HepG2 (cell line): ENCODE results near the gene NAIF1. TPM values are rescaled to one million over a fixed set of nuclear protein-coding genes. Genes with fewer than 3 reads are reported as not detected.

ENCODE experiments used
- ATF1 ChIP-seq: IDR thresholded peaks from 2 replicates; pipeline ENCODE4 v1.6.1; 2016; ENCODE audit warnings: mild to moderate bottlenecking, control low read depth
- FOXP1 ChIP-seq, 2 experiments: fragments of 450-650 bp in 1 of 2; IDR thresholded peaks; 2 replicates each; pipeline ENCODE4 v1.6.1; 2017 to 2018; ENCODE audit warnings: antibody characterized with exemption in 1 of 2
- GLI4 ChIP-seq: sonication (generic); formaldehyde crosslinking; IDR thresholded peaks from 2 replicates; pipeline ENCODE4 v1.5.1; 2020; ENCODE audit warnings: missing genetic modification reagents, mild to moderate bottlenecking, moderate library complexity, borderline replicate concordance
- MATR3 ChIP-seq: sonication (generic); formaldehyde crosslinking; IDR thresholded peaks from 2 replicates; pipeline ENCODE4 v1.4.0; 2020; ENCODE audit warnings: missing genetic modification reagents
- NCOA1 ChIP-seq: sonication (generic); formaldehyde crosslinking; IDR thresholded peaks from 2 replicates; pipeline ENCODE4 v1.9.0; 2021; ENCODE audit warnings: missing genetic modification reagents
- ONECUT2 ChIP-seq: sonication (generic); formaldehyde crosslinking; IDR thresholded peaks from 2 replicates; pipeline ENCODE4 v1.4.0; 2020; ENCODE audit warnings: missing genetic modification reagents
- POLR2G ChIP-seq: fragments of 200-400 bp; formaldehyde crosslinking; IDR thresholded peaks from 2 replicates; pipeline ENCODE4 v1.6.1; 2018; ENCODE audit warnings: mild to moderate bottlenecking, low read depth, low read length, moderate library complexity
- TAF1 ChIP-seq: sonication (generic); formaldehyde crosslinking; IDR thresholded peaks from 2 replicates; pipeline ENCODE4 v1.4.0; 2020; ENCODE audit warnings: missing genetic modification reagents
- TAF15 ChIP-seq: fragments of 200-400 bp; formaldehyde crosslinking; IDR thresholded peaks from one replicate; pipeline ENCODE4 v1.6.1; 2018; ENCODE audit warnings: mild to moderate bottlenecking, low read depth, low read length; ENCODE audit not compliant: poor library complexity, severe bottlenecking
- ZBTB21 ChIP-seq: sonication (generic); formaldehyde crosslinking; IDR thresholded peaks from 2 replicates; pipeline ENCODE4 v1.4.0; 2020; ENCODE audit warnings: missing genetic modification reagents
- ZNF260 ChIP-seq: sonication (generic); formaldehyde crosslinking; IDR thresholded peaks from 2 replicates; pipeline ENCODE4 v1.4.0; 2020; ENCODE audit warnings: missing genetic modification reagents, low read depth, mild to moderate bottlenecking, borderline replicate concordance
- ZNF382 ChIP-seq: sonication (generic); formaldehyde crosslinking; IDR thresholded peaks from 2 replicates; pipeline ENCODE4 v1.5.0; 2020; ENCODE audit warnings: missing genetic modification reagents, mild to moderate bottlenecking, borderline replicate concordance
- ZNF703 ChIP-seq: sonication (generic); formaldehyde crosslinking; IDR thresholded peaks from 2 replicates; pipeline ENCODE4 v1.5.1; 2020; ENCODE audit warnings: missing genetic modification reagents, mild to moderate bottlenecking, moderate library complexity, borderline replicate concordance
- ZNF891 ChIP-seq: sonication (generic); formaldehyde crosslinking; IDR thresholded peaks from 2 replicates; pipeline ENCODE4 v1.5.0; 2020; ENCODE audit warnings: mild to moderate bottlenecking, missing genetic modification reagents
- polyA plus RNA-seq, 8 experiments: library from polyadenylated mRNA; depleted of rRNA in 3 of 8; stranded (reverse) in 7 of 8; unstranded in 1 of 8; fragments of >200 nt; fragmentation: Illumina TruSeq in 4 of 8; extraction: Trizol in 4 of 8; gene quantifications; 2 replicates each; pipeline versions ENCODE4 v1.2.1 to v1.2.3, GENCODE V29; 2011 to 2016; ENCODE audit warnings: low read depth in 4 of 8, missing spikeins in 1 of 8, mixed read lengths in 1 of 8; ENCODE audit not compliant: insufficient read depth in 1 of 8
- total RNA-seq, 5 experiments: library from RNA; depleted of rRNA; stranded (reverse); fragments of >200 nt; fragmentation: Illumina TruSeq; extraction: Trizol; gene quantifications; 2 replicates each; pipeline ENCODE4 v1.2.3, GENCODE V29; 2016; ENCODE audit warnings: low read depth in 1 of 5
- TF ChIP-seq, protein P1 (sequence below): sonication (generic); formaldehyde crosslinking; conservative IDR thresholded peaks from 2 replicates; pipeline ENCODE4 v1.5.0; 2020; ENCODE audit warnings: missing genetic modification reagents
- TF ChIP-seq, protein P2 (sequence below): sonication (generic); formaldehyde crosslinking; conservative IDR thresholded peaks from 2 replicates; pipeline ENCODE4 v1.8.0; 2022; ENCODE audit warnings: missing genetic modification reagents
- TF ChIP-seq, protein P3 (sequence below): sonication (generic); formaldehyde crosslinking; IDR thresholded peaks from 2 replicates; pipeline ENCODE4 v1.8.0; 2022; ENCODE audit warnings: mild to moderate bottlenecking, missing genetic modification reagents; ENCODE audit not compliant: insufficient replicate concordance
- TF ChIP-seq, protein P4 (sequence below): sonication (generic); formaldehyde crosslinking; IDR thresholded peaks from 2 replicates; pipeline ENCODE4 v1.5.0; 2020; ENCODE audit warnings: missing genetic modification reagents
- TF ChIP-seq, protein P5 (sequence below): IDR thresholded peaks from 2 replicates; pipeline ENCODE4 v1.6.1; 2016
- TF ChIP-seq, protein P6 (sequence below): sonication (generic); formaldehyde crosslinking; conservative IDR thresholded peaks from 2 replicates; pipeline ENCODE4 v1.8.0; 2022; ENCODE audit warnings: low read depth, missing genetic modification reagents

The NAIF1 gene
- total and polyA plus RNA-seq, 2 of the 13 experiments (the other 11 are each of a cell fraction or from before 2014, with no cell fraction given) = 6.0 to 6.9 TPM

DNA sequence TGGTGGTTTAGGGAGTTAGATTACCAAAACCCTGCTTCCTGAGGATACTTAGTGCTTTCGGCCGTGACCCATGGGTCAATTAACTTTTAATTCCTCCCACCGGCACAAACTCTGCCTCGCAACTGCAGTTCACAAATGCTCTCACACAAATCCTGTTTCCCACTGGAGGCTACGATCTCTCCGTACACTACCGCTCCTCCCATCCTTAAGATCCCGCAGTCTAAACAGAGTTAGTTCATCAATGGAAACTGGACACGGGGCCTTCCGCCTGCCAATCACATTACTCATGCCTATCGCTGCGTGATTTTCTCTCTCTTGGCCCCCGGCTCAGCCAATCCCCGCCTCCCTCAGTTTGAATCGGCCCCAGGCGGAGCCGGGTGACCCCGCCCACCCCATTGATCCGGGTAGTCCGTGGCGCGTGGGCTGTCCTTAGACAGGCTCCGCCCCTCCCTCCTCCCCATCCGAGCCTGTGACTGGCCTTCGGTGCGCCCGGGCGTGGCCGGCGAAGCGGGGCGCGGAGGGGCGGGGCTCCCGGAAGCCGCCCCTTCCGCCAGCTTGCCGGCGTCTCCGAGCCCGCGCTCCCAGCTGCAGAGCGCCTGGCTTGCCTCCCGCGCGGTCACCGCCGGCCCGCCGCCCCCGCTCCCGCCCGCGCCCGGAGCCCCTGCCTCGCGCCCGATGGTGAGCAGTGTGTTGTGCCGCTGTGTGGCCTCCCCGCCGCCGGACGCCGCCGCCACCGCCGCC lies 695 bp upstream of the NAIF1 start, which contains the start of gene SLC25A25 (continued):
- no peak for TF ChIP-seq ZNF891
- TF ChIP-seq ONECUT2 (CRISPR knock-in tag) = peak; percentile 85
- TF ChIP-seq, protein P1, sequence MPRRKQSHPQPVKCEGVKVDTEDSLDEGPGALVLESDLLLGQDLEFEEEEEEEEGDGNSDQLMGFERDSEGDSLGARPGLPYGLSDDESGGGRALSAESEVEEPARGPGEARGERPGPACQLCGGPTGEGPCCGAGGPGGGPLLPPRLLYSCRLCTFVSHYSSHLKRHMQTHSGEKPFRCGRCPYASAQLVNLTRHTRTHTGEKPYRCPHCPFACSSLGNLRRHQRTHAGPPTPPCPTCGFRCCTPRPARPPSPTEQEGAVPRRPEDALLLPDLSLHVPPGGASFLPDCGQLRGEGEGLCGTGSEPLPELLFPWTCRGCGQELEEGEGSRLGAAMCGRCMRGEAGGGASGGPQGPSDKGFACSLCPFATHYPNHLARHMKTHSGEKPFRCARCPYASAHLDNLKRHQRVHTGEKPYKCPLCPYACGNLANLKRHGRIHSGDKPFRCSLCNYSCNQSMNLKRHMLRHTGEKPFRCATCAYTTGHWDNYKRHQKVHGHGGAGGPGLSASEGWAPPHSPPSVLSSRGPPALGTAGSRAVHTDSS (CRISPR knock-in tag) = no peak
- TF ChIP-seq, protein P2, sequence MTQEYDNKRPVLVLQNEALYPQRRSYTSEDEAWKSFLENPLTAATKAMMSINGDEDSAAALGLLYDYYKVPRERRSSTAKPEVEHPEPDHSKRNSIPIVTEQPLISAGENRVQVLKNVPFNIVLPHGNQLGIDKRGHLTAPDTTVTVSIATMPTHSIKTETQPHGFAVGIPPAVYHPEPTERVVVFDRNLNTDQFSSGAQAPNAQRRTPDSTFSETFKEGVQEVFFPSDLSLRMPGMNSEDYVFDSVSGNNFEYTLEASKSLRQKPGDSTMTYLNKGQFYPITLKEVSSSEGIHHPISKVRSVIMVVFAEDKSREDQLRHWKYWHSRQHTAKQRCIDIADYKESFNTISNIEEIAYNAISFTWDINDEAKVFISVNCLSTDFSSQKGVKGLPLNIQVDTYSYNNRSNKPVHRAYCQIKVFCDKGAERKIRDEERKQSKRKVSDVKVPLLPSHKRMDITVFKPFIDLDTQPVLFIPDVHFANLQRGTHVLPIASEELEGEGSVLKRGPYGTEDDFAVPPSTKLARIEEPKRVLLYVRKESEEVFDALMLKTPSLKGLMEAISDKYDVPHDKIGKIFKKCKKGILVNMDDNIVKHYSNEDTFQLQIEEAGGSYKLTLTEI = no peak
- no peak for TF ChIP-seq ZNF703 (CRISPR knock-in tag)
- TF ChIP-seq NCOA1 (CRISPR knock-in tag) = no peak
- TF ChIP-seq, protein P3, sequence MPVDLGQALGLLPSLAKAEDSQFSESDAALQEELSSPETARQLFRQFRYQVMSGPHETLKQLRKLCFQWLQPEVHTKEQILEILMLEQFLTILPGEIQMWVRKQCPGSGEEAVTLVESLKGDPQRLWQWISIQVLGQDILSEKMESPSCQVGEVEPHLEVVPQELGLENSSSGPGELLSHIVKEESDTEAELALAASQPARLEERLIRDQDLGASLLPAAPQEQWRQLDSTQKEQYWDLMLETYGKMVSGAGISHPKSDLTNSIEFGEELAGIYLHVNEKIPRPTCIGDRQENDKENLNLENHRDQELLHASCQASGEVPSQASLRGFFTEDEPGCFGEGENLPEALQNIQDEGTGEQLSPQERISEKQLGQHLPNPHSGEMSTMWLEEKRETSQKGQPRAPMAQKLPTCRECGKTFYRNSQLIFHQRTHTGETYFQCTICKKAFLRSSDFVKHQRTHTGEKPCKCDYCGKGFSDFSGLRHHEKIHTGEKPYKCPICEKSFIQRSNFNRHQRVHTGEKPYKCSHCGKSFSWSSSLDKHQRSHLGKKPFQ (CRISPR knock-in tag) = no peak
- TF ChIP-seq, protein P4, sequence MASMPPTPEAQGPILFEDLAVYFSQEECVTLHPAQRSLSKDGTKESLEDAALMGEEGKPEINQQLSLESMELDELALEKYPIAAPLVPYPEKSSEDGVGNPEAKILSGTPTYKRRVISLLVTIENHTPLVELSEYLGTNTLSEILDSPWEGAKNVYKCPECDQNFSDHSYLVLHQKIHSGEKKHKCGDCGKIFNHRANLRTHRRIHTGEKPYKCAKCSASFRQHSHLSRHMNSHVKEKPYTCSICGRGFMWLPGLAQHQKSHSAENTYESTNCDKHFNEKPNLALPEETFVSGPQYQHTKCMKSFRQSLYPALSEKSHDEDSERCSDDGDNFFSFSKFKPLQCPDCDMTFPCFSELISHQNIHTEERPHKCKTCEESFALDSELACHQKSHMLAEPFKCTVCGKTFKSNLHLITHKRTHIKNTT (CRISPR knock-in tag) = no peak
- no peak for TF ChIP-seq ZNF260
- TF ChIP-seq POLR2G = peak; percentile 69
- no peak for TF ChIP-seq MATR3 (CRISPR knock-in tag)
- TF ChIP-seq, protein P5, sequence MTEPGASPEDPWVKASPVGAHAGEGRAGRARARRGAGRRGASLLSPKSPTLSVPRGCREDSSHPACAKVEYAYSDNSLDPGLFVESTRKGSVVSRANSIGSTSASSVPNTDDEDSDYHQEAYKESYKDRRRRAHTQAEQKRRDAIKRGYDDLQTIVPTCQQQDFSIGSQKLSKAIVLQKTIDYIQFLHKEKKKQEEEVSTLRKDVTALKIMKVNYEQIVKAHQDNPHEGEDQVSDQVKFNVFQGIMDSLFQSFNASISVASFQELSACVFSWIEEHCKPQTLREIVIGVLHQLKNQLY = no peak
- TF ChIP-seq, protein P6, sequence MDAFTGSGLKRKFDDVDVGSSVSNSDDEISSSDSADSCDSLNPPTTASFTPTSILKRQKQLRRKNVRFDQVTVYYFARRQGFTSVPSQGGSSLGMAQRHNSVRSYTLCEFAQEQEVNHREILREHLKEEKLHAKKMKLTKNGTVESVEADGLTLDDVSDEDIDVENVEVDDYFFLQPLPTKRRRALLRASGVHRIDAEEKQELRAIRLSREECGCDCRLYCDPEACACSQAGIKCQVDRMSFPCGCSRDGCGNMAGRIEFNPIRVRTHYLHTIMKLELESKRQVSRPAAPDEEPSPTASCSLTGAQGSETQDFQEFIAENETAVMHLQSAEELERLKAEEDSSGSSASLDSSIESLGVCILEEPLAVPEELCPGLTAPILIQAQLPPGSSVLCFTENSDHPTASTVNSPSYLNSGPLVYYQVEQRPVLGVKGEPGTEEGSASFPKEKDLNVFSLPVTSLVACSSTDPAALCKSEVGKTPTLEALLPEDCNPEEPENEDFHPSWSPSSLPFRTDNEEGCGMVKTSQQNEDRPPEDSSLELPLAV (CRISPR knock-in tag) = no peak
- TF ChIP-seq ZNF382 = no peak
- no peak for TF ChIP-seq ZBTB21 (CRISPR knock-in tag)
- TF ChIP-seq TAF15 = no peak
- peak; percentile 46; the same call in 1 of the 2 replicates for TF ChIP-seq ATF1 (CRISPR knock-in tag)
- TF ChIP-seq FOXP1 (IDR thresholded peaks at IDR 0.05) = no peak
- TF ChIP-seq FOXP1 (CRISPR knock-in tag; IDR thresholded peaks at IDR 0.05) = no peak
- TF ChIP-seq TAF1 (CRISPR knock-in tag) = peak; percentile 63; the same call in 1 of the 2 replicates
- TF ChIP-seq GLI4 (CRISPR knock-in tag) = no peak
